T-helper 22 cell (primary cell): ENCODE results near the gene ITPK1.
A peak's percentile ranks its signal among the peaks of the same experiment; 100 is the strongest.
"Not testable (repeated sequence)": the region's sequence is repeated elsewhere in the genome, so short reads cannot be mapped to it uniquely, and the experiment has no call there.

Source experiments
- DNase-seq: peaks from one replicate; pipeline ENCODE4 v3.0.0-alpha.2; 2020; ENCODE audit warnings: low read depth

The ITPK1 gene

GRCh38 chr14:93115821-93116675 is at the start of gene ITPK1:
Gene ITPK1, minus strand, starts transcription at chr14:93115925. Its CDS starts 762 bp downstream, at chr14:93115163.
- DNase-seq, result peak; percentile 37

- no peak for DNase-seq
Observed at GRCh38 chr14:93163564-93163963, 47.8 kb upstream of the ITPK1 start.

GRCh38 chr14:93161411-93161940 is 45.8 kb upstream of the ITPK1 start:
- DNase-seq, result no peak

- no peak for DNase-seq
Observed at GRCh38 chr14:93160353-93160801, 44.7 kb upstream of the ITPK1 start.

GRCh38 chr14:93159625-93160352 is 44.1 kb upstream of the ITPK1 start:
- DNase-seq, result not testable (repeated sequence)

GRCh38 chr14:93158349-93158748 is 42.6 kb upstream of the ITPK1 start:
- DNase-seq, result not testable (repeated sequence)

- DNase-seq, result no peak
Observed at GRCh38 chr14:93156693-93157369, 41.1 kb upstream of the ITPK1 start.

GRCh38 chr14:93155667-93156066 is 39.9 kb upstream of the ITPK1 start:
- DNase-seq, result no peak

- no peak for DNase-seq
Observed at GRCh38 chr14:93153121-93153520, 37.4 kb upstream of the ITPK1 start.

- DNase-seq, result no peak
Observed at GRCh38 chr14:93150227-93151208, 34.8 kb upstream of the ITPK1 start.

GRCh38 chr14:93148979-93149378 is 33.3 kb upstream of the ITPK1 start:
- no peak for DNase-seq

GRCh38 chr14:93146119-93146518 is 30.4 kb upstream of the ITPK1 start:
- DNase-seq, result no peak

- no peak for DNase-seq
Observed at GRCh38 chr14:93142854-93143652, 27.3 kb upstream of the ITPK1 start.

- DNase-seq, result no peak
Observed at GRCh38 chr14:93137864-93138263, 22.1 kb upstream of the ITPK1 start.

- not testable (repeated sequence) for DNase-seq
Observed at GRCh38 chr14:93136508-93136907, 20.8 kb upstream of the ITPK1 start.

GRCh38 chr14:93136009-93136408 is 20.3 kb upstream of the ITPK1 start:
- DNase-seq, result no peak

GRCh38 chr14:93135399-93135798 is 19.7 kb upstream of the ITPK1 start:
- no peak for DNase-seq

- DNase-seq, result no peak
Observed at GRCh38 chr14:93133464-93133863, 17.7 kb upstream of the ITPK1 start.

- no peak for DNase-seq
Observed at GRCh38 chr14:93132472-93133065, 16.8 kb upstream of the ITPK1 start.
